ENCODE data around the gene CHSY3. TPM values are rescaled to one million over a fixed set of nuclear protein-coding genes. Genes with fewer than 3 reads are reported as not detected.

CHSY3 gene
- total RNA-seq, 4 donors from 2014 or later = 0.51 to 7.8 (median 2.2) TPM

DNA sequence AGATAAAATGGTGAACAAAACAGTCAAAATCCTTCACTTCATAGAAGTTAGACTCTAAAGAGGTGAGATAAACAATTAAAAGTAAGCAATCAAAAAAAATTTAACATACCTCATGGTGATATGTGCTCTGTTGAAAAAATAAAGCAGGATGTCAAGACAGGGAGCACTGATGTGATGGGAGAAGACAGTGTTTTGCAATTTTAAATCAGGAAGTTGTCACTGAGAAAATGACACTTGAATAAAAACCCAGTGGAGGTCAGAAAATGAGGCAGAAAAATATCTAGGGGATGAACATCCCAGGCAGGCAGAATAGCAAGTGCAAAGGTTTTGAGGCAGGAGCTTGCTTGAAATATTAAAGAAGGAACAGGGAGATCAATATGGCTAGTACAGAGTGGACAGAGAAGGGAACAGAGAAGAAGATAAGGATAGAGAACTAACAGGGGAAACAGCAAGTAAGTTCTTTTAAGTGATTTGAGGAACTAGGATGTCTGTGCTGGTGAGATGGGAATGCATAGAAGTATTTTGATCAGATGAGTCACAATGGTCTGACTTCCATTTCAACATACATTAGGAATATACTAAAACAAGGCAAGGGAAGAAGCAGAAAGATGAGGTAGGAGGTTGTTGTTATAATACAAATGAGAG is 130.4 kb downstream of the CHSY3 start:
- peaks cover 0 to 6% of the 10 kb centered on the region in 2 donors for H3K4me1 ChIP-seq
- intact Hi-C loops (cut with DNase I; ENCODE audit: low total_unique reads) (no loop called here), in situ Hi-C loops (cut with MboI; ENCODE audit: low sequenced_read_pairs in 4 of 4) (no loop called here)
- no peak for TF ChIP-seq POLR2A (IDR thresholded peaks at IDR 0.05)
- TF ChIP-seq, protein P1, sequence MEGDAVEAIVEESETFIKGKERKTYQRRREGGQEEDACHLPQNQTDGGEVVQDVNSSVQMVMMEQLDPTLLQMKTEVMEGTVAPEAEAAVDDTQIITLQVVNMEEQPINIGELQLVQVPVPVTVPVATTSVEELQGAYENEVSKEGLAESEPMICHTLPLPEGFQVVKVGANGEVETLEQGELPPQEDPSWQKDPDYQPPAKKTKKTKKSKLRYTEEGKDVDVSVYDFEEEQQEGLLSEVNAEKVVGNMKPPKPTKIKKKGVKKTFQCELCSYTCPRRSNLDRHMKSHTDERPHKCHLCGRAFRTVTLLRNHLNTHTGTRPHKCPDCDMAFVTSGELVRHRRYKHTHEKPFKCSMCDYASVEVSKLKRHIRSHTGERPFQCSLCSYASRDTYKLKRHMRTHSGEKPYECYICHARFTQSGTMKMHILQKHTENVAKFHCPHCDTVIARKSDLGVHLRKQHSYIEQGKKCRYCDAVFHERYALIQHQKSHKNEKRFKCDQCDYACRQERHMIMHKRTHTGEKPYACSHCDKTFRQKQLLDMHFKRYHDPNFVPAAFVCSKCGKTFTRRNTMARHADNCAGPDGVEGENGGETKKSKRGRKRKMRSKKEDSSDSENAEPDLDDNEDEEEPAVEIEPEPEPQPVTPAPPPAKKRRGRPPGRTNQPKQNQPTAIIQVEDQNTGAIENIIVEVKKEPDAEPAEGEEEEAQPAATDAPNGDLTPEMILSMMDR (IDR thresholded peaks at IDR 0.05 in 4 of 5, conservative IDR thresholded peaks at IDR 0.05 in 1 of 5) = no peak
- H3K9me3 ChIP-seq = no peaks in the 10 kb centered on the region
- ATAC-seq (no peak), DNase-seq (no peak)
- no peaks in the 10 kb centered on the region for H3K36me3 ChIP-seq
- no peaks in the 10 kb centered on the region for H3K27me3 ChIP-seq
- no peak overlapping the region for H3K4me3 ChIP-seq
- no peak overlapping the region for H3K27ac ChIP-seq

DNA sequence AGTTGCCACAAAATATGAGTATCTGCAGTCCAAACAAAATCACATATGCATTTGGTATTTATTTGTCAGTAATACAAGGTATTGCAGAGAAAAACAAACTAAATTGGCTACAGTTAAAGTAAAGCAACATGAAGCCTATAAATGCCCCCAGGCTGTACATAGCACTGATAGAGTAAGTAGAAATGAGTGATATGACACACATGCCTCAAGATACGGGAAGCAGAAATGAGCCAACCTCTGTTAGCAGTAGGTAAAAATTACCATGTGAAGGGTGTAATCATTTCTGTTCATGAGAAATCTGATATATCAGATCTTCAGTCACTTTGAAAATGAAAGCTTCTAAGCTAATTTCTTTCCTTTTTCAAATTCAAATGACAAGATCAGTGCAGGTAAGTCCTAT is 131.1 kb downstream of the CHSY3 start:
- Histone ChIP-seq H3K4me1 (peaks cover 0 to 6% of the 10 kb centered on the region in 2 donors), H3K27me3 (no peaks in the 10 kb centered on the region), H3K4me3 (no peak overlapping the region), H3K9me3 (no peaks in the 10 kb centered on the region), H3K27ac (no peak overlapping the region), H3K36me3 (no peaks in the 10 kb centered on the region)
- in situ Hi-C loops (cut with MboI; ENCODE audit: low sequenced_read_pairs in 4 of 4) (no loop called here), intact Hi-C loops (cut with DNase I; ENCODE audit: low total_unique reads) (no loop called here)
- ATAC-seq = no peak
- TF ChIP-seq POLR2A (IDR thresholded peaks at IDR 0.05) = no peak
- TF ChIP-seq, protein P1 (IDR thresholded peaks at IDR 0.05 in 4 of 5, conservative IDR thresholded peaks at IDR 0.05 in 1 of 5) = no peak
- DNase-seq = no peak

DNA sequence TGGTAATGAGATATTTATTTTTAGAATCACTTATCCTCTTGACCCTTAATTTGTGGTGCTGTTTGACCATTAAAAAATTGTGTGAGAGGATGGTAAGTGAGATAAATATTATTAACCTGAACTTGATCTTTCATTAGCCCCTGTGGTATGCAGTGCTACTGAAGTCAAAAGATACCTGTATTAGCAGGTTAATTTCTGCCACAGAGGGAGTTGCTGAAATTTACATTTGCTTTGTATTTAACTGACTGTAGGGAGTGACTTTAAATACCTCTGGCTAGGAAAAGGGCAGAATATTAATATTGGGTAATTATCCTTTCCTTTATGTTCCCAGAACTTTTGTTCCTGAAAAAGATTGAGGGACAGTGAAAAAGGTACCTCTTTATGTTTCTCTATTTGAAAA is 133.6 kb downstream of the CHSY3 start:
- no peak for ATAC-seq
- in situ Hi-C loops (cut with MboI; ENCODE audit: low sequenced_read_pairs in 4 of 4) (no loop called here), intact Hi-C loops (cut with DNase I; ENCODE audit: low total_unique reads) (no loop called here)
- no peaks in the 10 kb centered on the region for H3K9me3 ChIP-seq
- H3K27me3 ChIP-seq = no peaks in the 10 kb centered on the region
- H3K36me3 ChIP-seq = no peaks in the 10 kb centered on the region
- H3K4me1 ChIP-seq = peaks cover 0 to 6% of the 10 kb centered on the region in 2 donors
- H3K4me3 ChIP-seq = no peak overlapping the region
- H3K27ac ChIP-seq = no peak overlapping the region
- no peak for TF ChIP-seq POLR2A (IDR thresholded peaks at IDR 0.05)
- TF ChIP-seq, protein P1 (IDR thresholded peaks at IDR 0.05 in 4 of 5, conservative IDR thresholded peaks at IDR 0.05 in 1 of 5) = no peak
- no peak for DNase-seq

DNA sequence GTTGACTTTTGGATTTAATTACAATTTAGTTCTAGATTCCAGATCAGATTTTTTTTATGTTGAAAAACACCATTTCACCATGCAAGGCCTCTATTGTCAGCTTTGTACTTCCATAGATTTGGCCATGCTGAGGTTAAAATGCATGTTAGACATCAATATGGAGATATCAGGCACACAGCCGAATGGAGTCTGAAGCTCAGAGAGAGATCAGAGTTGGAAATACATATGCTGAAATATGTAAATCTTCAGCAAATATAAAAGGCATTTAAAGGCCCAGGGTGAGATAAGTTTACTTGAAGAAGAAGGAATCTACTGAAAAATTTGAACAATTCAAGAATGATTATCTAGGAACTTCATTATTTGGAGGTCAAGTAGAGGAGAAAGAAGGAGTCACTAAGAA is 139.6 kb downstream of the CHSY3 start:
- Histone ChIP-seq H3K4me1 (no peaks in the 10 kb centered on the region), H3K4me3 (no peak overlapping the region), H3K27ac (no peak overlapping the region), H3K27me3 (no peaks in the 10 kb centered on the region), H3K36me3 (no peaks in the 10 kb centered on the region), H3K9me3 (no peaks in the 10 kb centered on the region)
- intact Hi-C loops (cut with DNase I; ENCODE audit: low total_unique reads) (loop anchor here (5.0 kb wide), 1 partner anchor 1198 kb away; no protein-coding TSS in a partner anchor), in situ Hi-C loops (cut with MboI; ENCODE audit: low sequenced_read_pairs in 4 of 4) (no loop called here)
- TF ChIP-seq POLR2A (IDR thresholded peaks at IDR 0.05) = no peak
- TF ChIP-seq, protein P1 (IDR thresholded peaks at IDR 0.05 in 4 of 5, conservative IDR thresholded peaks at IDR 0.05 in 1 of 5) = no peak
- ATAC-seq (no peak), DNase-seq (no peak)

DNA sequence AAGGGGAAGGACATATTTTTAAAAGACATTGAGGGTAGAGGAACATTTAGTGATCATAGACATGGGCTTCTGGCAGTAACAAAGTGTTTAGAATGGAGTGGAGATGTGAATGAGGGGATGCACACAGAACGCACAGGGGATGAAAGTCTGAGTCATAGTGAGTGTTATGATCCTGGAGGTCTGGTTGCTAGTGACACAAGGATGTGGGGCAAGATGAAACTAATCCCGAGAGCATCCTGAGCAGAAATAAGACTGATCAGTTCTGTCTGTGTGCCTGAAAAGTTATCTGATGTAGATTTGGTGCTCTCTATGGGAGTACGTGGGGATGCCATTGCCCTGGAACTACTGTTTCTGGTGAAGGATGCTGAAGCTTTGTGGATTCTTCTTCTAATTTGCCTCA is 141.1 kb downstream of the CHSY3 start:
- Histone ChIP-seq H3K36me3 (no peaks in the 10 kb centered on the region), H3K4me1 (no peaks in the 10 kb centered on the region), H3K27ac (no peak overlapping the region), H3K9me3 (no peaks in the 10 kb centered on the region), H3K4me3 (no peak overlapping the region), H3K27me3 (no peaks in the 10 kb centered on the region)
- in situ Hi-C loops (cut with MboI; ENCODE audit: low sequenced_read_pairs in 4 of 4) (no loop called here), intact Hi-C loops (cut with DNase I; ENCODE audit: low total_unique reads) (no loop called here)
- ATAC-seq (no peak), DNase-seq (no peak)
- TF ChIP-seq, protein P1 (IDR thresholded peaks at IDR 0.05 in 4 of 5, conservative IDR thresholded peaks at IDR 0.05 in 1 of 5) = no peak
- no peak for TF ChIP-seq POLR2A (IDR thresholded peaks at IDR 0.05)

All from gastrocnemius medialis (tissue), 4 donors.